Left cardiac atrium (tissue), 4 donors: ENCODE results near the gene TBC1D23. TPM values are rescaled to one million over a fixed set of nuclear protein-coding genes. Genes with fewer than 3 reads are reported as not detected.
"Not testable (repeated sequence)": the region's sequence is repeated elsewhere in the genome, so short reads cannot be mapped to it uniquely, and the experiment has no call there.

Source experiments
- ATAC-seq, 2 donors: fragments of 200-7000 bp; cut with Tn5 transposase; one replicate each; pipeline ENCODE4 v1.9.1; 2020; ENCODE audit warnings: mild to moderate bottlenecking in 2 of 2, moderate library complexity in 2 of 2
- DNase-seq: peaks from one replicate; pipeline ENCODE4 v3.0.0-alpha.2; 2020
- intact Hi-C, 2 donors: fragments of 100-400 bp; cut with DNase I; formaldehyde crosslinking; loops; one replicate each; pipeline versions ENCODE4 v1.14.1 to v1.15.1; 2022 to 2023
- total RNA-seq, 2 donors: library from RNA; stranded (reverse); fragmentation: NEBNext Ultra II Directional; extraction: Animal tissue kit (Norgen Biotek cat#: 25700); gene quantifications; one replicate each; pipeline ENCODE4 v1.2.1, GENCODE V29; 2021
- donor health status: DM: no; HTN: yes; CAD: no.
- donor health status: DM: no; HTN: yes; CAD: no; lungs with severe emphysema.
- donor health status: DM: yes; HTN: yes; CAD: no.
- donor health status: Dilated cardiomyopathy.

TBC1D23 gene
- total RNA-seq, 2 donors from 2014 or later = 30.6 to 32.5 TPM

GRCh38 chr3:100277255-100277800 lies 16.5 kb downstream of the TBC1D23 start:
- ATAC-seq (no peak), DNase-seq (no peak)
- intact Hi-C loops = no loop called here

- DNase-seq (no peak), ATAC-seq (no peak)
- intact Hi-C loops = no loop called here
These were observed 18.1 kb downstream of the TBC1D23 start for GRCh38 chr3:100278910-100279309.

- ATAC-seq (no peak), DNase-seq (no peak)
- intact Hi-C loops = no loop called here
These were observed 27.6 kb downstream of the TBC1D23 start for GRCh38 chr3:100288288-100288894.

GRCh38 chr3:100289339-100289738 lies 28.5 kb downstream of the TBC1D23 start:
- peak in 1 of 2 donors; percentile 29 for ATAC-seq
- no peak for DNase-seq
- intact Hi-C loops = no loop called here

- intact Hi-C loops = no loop called here
- DNase-seq (no peak), ATAC-seq (no peak)
These were observed 34.3 kb downstream of the TBC1D23 start for GRCh38 chr3:100295089-100295488.

GRCh38 chr3:100297784-100298183 lies 37.0 kb downstream of the TBC1D23 start:
- no peak for DNase-seq
- intact Hi-C loops = no loop called here
- ATAC-seq = no peak

- intact Hi-C loops = no loop called here
- ATAC-seq (no peak), DNase-seq (no peak)
These were observed 38.2 kb downstream of the TBC1D23 start for GRCh38 chr3:100299016-100299415.

GRCh38 chr3:100306695-100307094 lies 45.9 kb downstream of the TBC1D23 start:
- DNase-seq (no peak), ATAC-seq (no peak)
- intact Hi-C loops = no loop called here

GRCh38 chr3:100310355-100310965 lies 49.7 kb downstream of the TBC1D23 start:
- DNase-seq = no peak

GRCh38 chr3:100311011-100311410 lies 50.2 kb downstream of the TBC1D23 start:
- intact Hi-C loops = no loop called here
- ATAC-seq = no peak
- DNase-seq = no peak

More at GRCh38 chr3:100310355-100310965, 49.7 kb downstream of the TBC1D23 start:
- ATAC-seq = no peak
- intact Hi-C loops = loop anchor here in 1 of 2 donors (1.0 kb wide), 1 partner anchor 10 kb away; no protein-coding TSS in a partner anchor

GRCh38 chr3:100316641-100317069 lies 55.9 kb downstream of the TBC1D23 start:
- peak; percentile 37 for DNase-seq
- peak; percentile 84 for ATAC-seq
- intact Hi-C loops = loop anchor here in 1 of 2 donors (2.0 kb wide), 1 partner anchor 274 kb away; no protein-coding TSS in a partner anchor

GRCh38 chr3:100317912-100318311 lies 57.1 kb downstream of the TBC1D23 start:
- DNase-seq = no peak
- no peak for ATAC-seq
- intact Hi-C loops = loop anchor here in 1 of 2 donors (2.0 kb wide), 1 partner anchor 273 kb away; no protein-coding TSS in a partner anchor

GRCh38 chr3:100319951-100320350 lies 59.2 kb downstream of the TBC1D23 start:
- no peak for ATAC-seq
- DNase-seq = no peak
- intact Hi-C loops = no loop called here

- DNase-seq (no peak), ATAC-seq (no peak)
- intact Hi-C loops = no loop called here
These were observed 63.3 kb downstream of the TBC1D23 start for GRCh38 chr3:100324044-100324443.

- no peak for ATAC-seq
- no peak for DNase-seq
- intact Hi-C loops = no loop called here
These were observed 65.0 kb downstream of the TBC1D23 start for GRCh38 chr3:100325827-100326226.

- intact Hi-C loops, DNase-seq, ATAC-seq: not testable (repeated sequence)
These were observed 66.6 kb downstream of the TBC1D23 start for GRCh38 chr3:100327377-100327776.

GRCh38 chr3:100329800-100330489 lies 69.2 kb downstream of the TBC1D23 start:
- intact Hi-C loops = no loop called here
- no peak for ATAC-seq
- no peak for DNase-seq

- ATAC-seq (no peak), DNase-seq (no peak)
- intact Hi-C loops = no loop called here
These were observed 69.9 kb downstream of the TBC1D23 start for GRCh38 chr3:100330651-100331050.

GRCh38 chr3:100331660-100332059 lies 70.9 kb downstream of the TBC1D23 start:
- no peak for DNase-seq
- intact Hi-C loops = no loop called here
- ATAC-seq = no peak

- intact Hi-C loops = no loop called here
- ATAC-seq (no peak), DNase-seq (no peak)
These were observed 72.3 kb downstream of the TBC1D23 start for GRCh38 chr3:100333051-100333450.
